Activated T-cell treated with anti-CD3 and anti-CD28 coated beads, Interleukin-2, amount 50 U/mL, for 48 hours (primary cell): Measurements from ENCODE around the gene GOSR1.
"Not testable (repeated sequence)": the region's sequence is repeated elsewhere in the genome, so short reads cannot be mapped to it uniquely, and the experiment has no call there.

Source experiments
- DNase-seq, 2 experiments: peaks; one replicate each; pipeline ENCODE4 v3.0.0-alpha.2; 2020

GOSR1 gene

DNA sequence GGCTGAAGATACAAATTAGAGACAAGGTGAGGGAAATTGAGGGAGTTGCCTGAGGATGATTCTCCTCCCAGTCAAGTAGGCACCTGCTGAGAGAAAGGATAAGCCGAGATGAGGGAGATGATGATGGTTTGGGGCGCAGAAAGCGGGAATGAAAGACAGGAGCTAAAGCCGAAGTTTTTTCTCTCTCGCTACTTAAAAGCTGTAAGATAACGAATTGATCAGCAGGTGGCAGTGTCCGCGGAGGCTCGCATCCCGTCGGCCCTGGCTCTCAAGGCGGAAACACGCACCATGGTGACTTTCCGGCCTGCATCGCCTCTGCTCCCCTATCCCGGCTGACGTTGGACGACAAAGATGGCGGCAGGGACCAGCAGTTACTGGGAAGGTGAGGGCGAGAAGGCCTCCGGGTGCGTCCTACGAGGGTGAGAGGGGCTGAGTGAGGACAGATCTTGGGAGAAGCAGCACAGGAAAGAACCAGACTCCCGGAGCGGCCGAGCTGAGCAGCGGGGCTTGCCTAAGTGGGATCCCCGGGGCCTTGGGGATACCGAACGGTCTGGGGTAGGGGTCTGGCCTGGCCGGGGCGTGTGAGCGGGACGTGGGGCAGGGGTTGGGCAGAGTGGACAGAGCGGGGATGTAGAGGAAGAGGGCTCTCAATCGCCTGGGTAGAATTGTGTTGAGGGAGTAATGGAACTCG lies at the start of gene GOSR1:
GOSR1 (plus strand) TSS at position 326 of the 691 bp plus-strand sequence; CDS start at position 352, 26 bp downstream.
- DNase-seq, result peak; percentile 91 to 93

DNA sequence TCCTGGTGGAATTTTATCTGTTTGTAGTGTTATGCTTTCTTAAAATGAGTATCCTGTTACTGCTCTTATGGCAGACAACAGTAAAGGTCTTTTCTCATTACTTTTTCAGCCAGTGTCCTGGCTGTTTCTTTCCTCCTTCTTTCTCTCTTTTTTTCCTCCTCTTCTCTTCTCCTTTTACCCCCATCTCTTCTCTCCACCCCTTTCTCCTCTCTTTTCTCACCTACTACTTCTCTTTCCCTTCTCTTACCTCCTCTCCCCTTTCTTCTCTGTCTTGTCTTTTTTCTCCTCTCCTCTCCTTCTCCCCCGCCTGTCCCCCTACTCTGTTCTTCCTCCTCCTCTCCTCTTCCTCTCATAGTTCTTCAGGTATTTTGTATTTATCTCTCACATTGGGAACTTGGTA lies 49.6 kb upstream of the GOSR1 start:
- no peak for DNase-seq

- DNase-seq, result no peak
Observed at GRCh38 chr17:30429155-30429554, 48.1 kb upstream of the GOSR1 start.

- DNase-seq, result no peak
Observed at GRCh38 chr17:30433514-30433913, 43.7 kb upstream of the GOSR1 start.

GRCh38 chr17:30436729-30437128 lies 40.5 kb upstream of the GOSR1 start:
- DNase-seq, result no peak

- DNase-seq, result no peak
Observed at GRCh38 chr17:30443721-30444120, 33.5 kb upstream of the GOSR1 start.

GRCh38 chr17:30446640-30447039 lies 30.6 kb upstream of the GOSR1 start:
- not testable (repeated sequence) for DNase-seq

DNA sequence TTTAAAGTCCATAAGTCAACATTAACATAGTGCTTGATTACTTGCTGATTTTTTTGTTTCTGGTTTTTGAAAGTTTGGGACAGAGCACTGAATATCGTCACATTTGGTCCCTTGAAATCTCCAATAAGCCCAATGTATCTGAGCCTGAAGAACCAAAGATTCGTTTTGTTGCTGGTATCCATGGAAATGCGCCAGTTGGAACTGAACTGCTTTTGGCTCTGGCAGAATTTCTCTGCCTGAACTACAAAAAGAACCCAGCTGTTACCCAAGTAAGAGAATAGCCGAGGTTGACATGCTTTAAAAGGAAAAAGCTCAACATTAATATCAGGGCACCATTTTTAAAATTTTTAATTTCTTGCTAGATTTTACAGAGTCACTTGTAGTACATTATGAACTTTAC lies 27.7 kb upstream of the GOSR1 start:
- no peak for DNase-seq

DNA sequence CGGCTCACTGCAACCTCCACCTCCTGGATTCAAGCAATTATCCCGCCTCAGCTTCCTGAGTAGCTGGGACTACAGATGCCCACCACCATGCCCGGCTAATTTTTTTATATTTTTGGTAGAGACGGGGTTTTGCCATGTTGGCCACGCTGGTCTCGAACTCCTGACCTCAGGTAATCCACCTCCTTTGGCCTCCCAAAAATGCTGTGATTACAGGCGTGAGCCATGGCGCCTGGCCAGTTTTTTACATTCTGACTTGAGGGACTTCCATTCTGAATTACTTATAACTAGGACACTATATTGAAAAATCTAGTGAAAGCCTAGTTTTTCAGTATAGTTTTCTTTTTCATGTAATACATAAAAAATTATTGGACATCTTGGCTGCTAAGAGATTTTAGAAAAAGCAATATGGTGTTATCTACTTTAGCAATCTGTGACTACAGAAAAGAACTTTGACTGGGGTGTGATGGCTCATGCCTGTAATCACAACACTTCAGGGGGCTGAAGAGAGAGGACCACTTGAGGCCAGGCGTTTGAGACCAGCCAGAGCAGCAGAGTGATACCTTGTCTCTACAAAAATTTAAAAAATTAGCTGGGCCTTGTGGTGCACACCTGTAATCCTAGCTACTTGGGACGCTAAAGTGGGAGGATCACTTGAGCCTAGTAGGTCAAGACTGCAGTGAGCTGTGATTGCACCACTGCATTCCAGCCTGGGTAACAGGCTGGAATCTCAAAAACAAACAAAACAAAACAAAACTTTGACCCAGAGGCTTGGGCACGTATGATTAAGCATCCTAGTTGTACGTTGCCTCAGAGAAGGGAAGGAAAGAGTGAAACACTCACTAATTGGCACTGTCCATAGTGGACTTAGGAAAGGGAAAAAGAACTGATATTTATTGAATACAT lies 26.8 kb upstream of the GOSR1 start:
- DNase-seq, result no peak

- no peak for DNase-seq
Observed at GRCh38 chr17:30454635-30455034, 22.6 kb upstream of the GOSR1 start.

DNA sequence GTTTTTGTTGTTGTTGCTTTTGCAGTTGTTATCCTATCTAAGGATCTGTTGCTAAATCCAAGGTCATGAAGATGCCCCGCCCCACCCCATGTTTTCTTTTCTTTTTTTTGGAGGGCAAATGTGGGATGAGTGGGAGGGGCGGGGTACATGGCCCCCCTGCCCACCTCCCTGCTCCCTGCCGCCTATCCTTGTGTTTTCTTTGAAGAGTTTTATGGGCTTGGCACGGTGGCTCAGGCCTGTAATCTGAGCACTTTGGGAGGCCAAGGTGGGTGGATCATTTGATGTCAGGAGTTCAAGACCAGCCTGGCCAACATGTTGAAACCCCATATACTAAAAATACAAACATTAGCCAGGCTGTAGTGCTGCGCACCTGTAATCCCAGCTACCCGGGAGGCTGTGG lies 18.8 kb upstream of the GOSR1 start:
- no peak for DNase-seq

DNA sequence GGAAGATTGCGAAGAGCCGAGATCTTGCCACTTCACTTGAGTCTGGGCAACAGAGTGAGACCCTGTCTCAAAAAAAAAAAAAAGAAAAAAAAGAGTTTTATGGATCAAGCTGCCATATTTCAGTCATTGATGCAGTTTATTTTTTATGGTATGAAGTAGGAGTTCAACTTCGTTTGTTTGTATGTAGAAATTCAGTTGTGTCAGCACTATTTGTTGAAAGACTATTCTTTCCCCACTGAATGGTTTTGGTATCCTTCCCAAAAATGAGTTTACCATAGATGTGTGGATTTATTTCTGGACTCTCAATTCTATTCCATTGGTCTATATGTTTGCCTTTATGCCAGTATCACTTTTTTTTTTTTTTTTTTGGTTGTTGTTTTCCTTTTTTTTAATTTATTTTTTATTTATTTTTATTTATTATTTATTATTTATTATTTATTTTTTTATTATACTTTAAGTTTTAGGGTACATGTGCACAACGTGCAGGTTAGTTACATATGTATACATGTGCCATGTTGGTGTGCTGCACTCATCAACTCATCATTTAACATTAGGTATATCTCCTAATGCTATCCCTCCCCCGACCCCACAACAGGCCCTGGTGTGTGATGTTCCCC lies 18.3 kb upstream of the GOSR1 start:
- not testable (repeated sequence) for DNase-seq

DNA sequence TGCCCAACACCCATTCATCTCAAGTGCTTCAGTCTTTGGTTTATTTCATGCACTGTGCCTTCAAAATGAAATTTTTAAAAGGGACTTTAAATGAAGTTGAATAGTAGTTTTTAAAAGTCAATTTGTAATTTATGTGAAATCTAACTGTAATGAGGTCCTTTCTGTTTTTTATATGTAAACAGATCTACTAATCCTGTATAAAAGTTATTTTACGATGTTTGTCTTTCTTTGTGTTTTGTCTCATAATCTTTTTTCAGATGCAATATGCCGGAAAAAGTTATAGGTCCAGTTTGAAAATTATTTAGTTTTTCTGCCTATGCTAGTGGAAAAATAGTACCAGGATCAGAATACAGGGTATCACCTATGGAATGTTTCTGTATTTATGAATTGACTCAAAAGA lies 8.7 kb upstream of the GOSR1 start:
- no peak for DNase-seq

DNA sequence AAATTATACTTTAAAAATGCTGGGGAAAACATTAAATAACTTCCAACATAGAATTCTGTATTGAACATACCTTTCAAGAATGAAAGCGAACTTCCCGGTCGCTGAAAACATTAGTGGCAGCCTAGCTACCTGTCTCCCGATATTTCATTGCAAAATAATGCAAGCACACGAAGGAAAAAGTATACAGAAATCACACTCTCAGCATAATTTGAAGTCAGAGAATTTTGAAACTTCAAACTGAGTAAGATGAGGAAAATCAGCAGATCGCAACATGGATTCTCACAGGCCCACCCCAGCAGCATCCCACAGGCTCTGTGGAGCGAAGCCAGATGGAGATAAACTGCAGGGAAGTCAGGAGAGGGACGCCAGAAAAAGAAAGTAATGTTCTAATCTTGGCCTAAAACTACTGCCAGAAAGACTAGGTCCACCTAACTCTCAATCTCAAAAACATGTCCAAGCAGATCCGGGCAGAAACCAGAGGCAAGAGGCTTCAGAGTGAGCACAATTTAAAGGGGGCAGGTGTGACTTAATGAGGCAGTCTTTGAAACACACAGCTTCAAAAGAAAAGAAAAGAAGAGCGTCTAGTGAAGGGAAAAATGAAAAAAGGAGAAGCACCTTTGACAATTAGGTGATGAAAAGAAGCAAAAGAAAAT lies 4.8 kb upstream of the GOSR1 start:
- DNase-seq, result no peak

DNA sequence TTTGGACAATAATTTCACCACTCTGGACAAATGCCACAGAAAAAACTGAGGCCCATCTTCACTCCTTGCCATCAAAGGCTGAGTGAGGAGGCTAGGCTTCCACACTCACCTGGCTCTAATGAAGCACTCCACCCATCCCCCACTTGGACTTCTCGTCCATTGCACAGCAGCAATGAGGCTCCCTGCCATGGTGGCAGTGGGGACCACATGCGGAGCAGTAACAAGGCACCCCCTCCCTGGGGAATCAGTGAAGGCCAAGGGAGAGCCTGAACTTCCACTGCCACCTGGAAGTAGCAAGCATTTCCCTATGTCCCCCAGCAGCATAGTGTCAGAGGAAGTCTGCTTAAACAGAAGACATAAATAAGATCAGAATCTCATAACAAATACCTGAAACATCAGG lies 2.0 kb upstream of the GOSR1 start:
- DNase-seq, result no peak

GRCh38 chr17:30476726-30477082 lies 504 bp upstream of the GOSR1 start:
- DNase-seq, result no peak

GRCh38 chr17:30477774-30478115 lies 537 bp downstream of the GOSR1 start:
- DNase-seq, result no peak

GRCh38 chr17:30482555-30482954 lies 5.3 kb downstream of the GOSR1 start:
- no peak for DNase-seq

GRCh38 chr17:30483159-30483558 lies 6.0 kb downstream of the GOSR1 start:
- no peak for DNase-seq

- no peak for DNase-seq
Observed at GRCh38 chr17:30493780-30494179, 16.6 kb downstream of the GOSR1 start.

GRCh38 chr17:30495586-30495985 lies 18.4 kb downstream of the GOSR1 start:
- no peak for DNase-seq

DNA sequence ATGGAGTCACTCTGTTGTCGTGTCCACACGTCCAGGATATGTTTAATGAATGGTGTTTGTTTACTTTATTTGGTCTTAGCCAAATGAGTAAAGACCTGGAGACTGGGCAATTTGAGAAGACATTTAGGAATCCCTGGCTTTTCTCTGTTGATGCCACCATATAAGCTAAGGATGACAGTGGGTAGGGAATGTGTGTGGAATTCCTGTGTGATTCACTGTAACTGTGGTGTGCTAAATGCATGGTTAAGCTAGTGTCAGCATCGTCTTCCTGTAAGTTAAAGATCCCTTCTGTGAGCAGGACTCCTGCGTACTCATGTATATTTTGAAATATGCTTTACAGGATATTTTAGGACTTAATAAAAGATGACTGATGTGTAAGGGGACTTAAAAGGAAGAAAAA lies 26.4 kb downstream of the GOSR1 start:
- no peak for DNase-seq

- no peak for DNase-seq
Observed at GRCh38 chr17:30505868-30506417, 28.7 kb downstream of the GOSR1 start.
